ENCODE results near the gene PRDM10. TPM values are rescaled to one million over a fixed set of nuclear protein-coding genes. Genes with fewer than 3 reads are reported as not detected.

Gene PRDM10
- total RNA-seq, 4 donors from 2014 or later, result 11.3 to 22.4 (median 15.5) TPM

- Histone ChIP-seq H3K36me3 (no peaks in the 10 kb centered on the region), H3K9me3 (no peaks in the 10 kb centered on the region), H3K4me3 (no peak overlapping the region), H3K27me3 (no peaks in the 10 kb centered on the region), H3K27ac (no peak overlapping the region), H3K4me1 (peaks cover 0 to 17% (median 2%) of the 10 kb centered on the region in 4 donors)
- TF ChIP-seq, protein P1, sequence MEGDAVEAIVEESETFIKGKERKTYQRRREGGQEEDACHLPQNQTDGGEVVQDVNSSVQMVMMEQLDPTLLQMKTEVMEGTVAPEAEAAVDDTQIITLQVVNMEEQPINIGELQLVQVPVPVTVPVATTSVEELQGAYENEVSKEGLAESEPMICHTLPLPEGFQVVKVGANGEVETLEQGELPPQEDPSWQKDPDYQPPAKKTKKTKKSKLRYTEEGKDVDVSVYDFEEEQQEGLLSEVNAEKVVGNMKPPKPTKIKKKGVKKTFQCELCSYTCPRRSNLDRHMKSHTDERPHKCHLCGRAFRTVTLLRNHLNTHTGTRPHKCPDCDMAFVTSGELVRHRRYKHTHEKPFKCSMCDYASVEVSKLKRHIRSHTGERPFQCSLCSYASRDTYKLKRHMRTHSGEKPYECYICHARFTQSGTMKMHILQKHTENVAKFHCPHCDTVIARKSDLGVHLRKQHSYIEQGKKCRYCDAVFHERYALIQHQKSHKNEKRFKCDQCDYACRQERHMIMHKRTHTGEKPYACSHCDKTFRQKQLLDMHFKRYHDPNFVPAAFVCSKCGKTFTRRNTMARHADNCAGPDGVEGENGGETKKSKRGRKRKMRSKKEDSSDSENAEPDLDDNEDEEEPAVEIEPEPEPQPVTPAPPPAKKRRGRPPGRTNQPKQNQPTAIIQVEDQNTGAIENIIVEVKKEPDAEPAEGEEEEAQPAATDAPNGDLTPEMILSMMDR (IDR thresholded peaks at IDR 0.05), result no peak
- TF ChIP-seq EP300 (IDR thresholded peaks at IDR 0.05; ENCODE audit: low read depth), result no peak
- no peak for TF ChIP-seq POLR2A (IDR thresholded peaks at IDR 0.05)
- TF ChIP-seq POLR2AphosphoS5 (IDR thresholded peaks at IDR 0.05), result no peak
- WGBS, 2 donors (ENCODE audit: low coverage in 1 of 2), result 75 to 88% methylated on average over 1 of the region's 1 CpG
- DNase-seq, result no peak
- in situ Hi-C loops (cut with MboI; ENCODE audit: low pct_ligation_motif_present in 1 of 4, low pct_unique_long_range_greater_than_20kb in 1 of 4, low sequenced_read_pairs in 3 of 4), result no loop called here
- intact Hi-C loops (cut with DNase I; ENCODE audit: low total_unique reads), result no loop called here
Observed at GRCh38 chr11:130049328-130049771, 46.7 kb upstream of the PRDM10 start.

- H3K4me1 ChIP-seq, result peaks cover 0 to 17% (median 2%) of the 10 kb centered on the region in 4 donors
- in situ Hi-C loops (cut with MboI; ENCODE audit: low pct_ligation_motif_present in 1 of 4, low pct_unique_long_range_greater_than_20kb in 1 of 4, low sequenced_read_pairs in 3 of 4) (no loop called here), intact Hi-C loops (cut with DNase I; ENCODE audit: low total_unique reads) (no loop called here)
- DNase-seq, result no peak
- no peaks in the 10 kb centered on the region for H3K27me3 ChIP-seq
- H3K9me3 ChIP-seq, result no peaks in the 10 kb centered on the region
- no peaks in the 10 kb centered on the region for H3K36me3 ChIP-seq
- TF ChIP-seq POLR2A (IDR thresholded peaks at IDR 0.05) (no peak), EP300 (IDR thresholded peaks at IDR 0.05; ENCODE audit: low read depth) (no peak), POLR2AphosphoS5 (IDR thresholded peaks at IDR 0.05) (no peak)
- 44 to 61% methylated on average over 1 of the region's 1 CpG for WGBS, 2 donors (ENCODE audit: low coverage in 1 of 2)
- no peak overlapping the region for H3K27ac ChIP-seq
- H3K4me3 ChIP-seq, result no peak overlapping the region
Observed at GRCh38 chr11:130047141-130047540, 44.5 kb upstream of the PRDM10 start.

- intact Hi-C loops (cut with DNase I; ENCODE audit: low total_unique reads), result no loop called here
- TF ChIP-seq POLR2A (IDR thresholded peaks at IDR 0.05), result no peak
- TF ChIP-seq, protein P1 (IDR thresholded peaks at IDR 0.05), result no peak
- no peak for TF ChIP-seq EP300 (IDR thresholded peaks at IDR 0.05; ENCODE audit: low read depth)
- TF ChIP-seq POLR2AphosphoS5 (IDR thresholded peaks at IDR 0.05), result no peak
- 53 to 76% methylated on average over 4 to 5 of the region's 5 CpGs for WGBS, 2 donors (ENCODE audit: low coverage in 1 of 2)
- Histone ChIP-seq H3K27me3 (no peaks in the 10 kb centered on the region), H3K27ac (no peak overlapping the region), H3K4me3 (no peak overlapping the region), H3K4me1 (no peaks in the 10 kb centered on the region), H3K9me3 (no peaks in the 10 kb centered on the region), H3K36me3 (no peaks in the 10 kb centered on the region)
- no peak for DNase-seq
- in situ Hi-C loops (cut with MboI; ENCODE audit: low pct_ligation_motif_present in 1 of 4, low pct_unique_long_range_greater_than_20kb in 1 of 4, low sequenced_read_pairs in 3 of 4), result no loop called here
Observed at GRCh38 chr11:130043575-130043974, 40.9 kb upstream of the PRDM10 start.

DNA sequence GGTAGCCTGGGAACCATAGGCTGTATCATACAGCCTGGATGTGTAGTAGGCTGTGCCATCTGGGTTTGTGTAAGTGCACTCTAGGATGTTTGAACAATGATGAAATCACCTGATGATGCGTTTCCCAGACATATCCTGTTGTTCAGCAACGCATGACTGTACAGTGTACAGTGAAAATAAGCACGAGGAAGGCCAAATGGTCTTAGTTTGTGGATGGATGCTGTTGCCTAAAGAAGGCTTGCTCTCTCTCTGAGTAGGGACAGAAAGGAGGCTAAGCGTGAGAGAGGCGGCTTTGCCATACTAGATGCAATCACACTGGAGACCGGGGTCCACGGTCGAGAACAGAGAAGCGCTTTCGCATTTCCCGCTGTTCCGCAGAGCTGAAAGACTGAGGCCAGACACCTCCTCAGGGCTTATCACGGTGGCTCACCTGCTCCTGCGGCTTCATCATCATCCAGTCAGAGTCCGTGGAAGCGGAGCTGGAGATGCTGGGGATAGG is 39.5 kb upstream of the PRDM10 start:
- Histone ChIP-seq H3K27me3 (no peaks in the 10 kb centered on the region), H3K4me3 (no peak overlapping the region), H3K36me3 (no peaks in the 10 kb centered on the region), H3K9me3 (no peaks in the 10 kb centered on the region), H3K4me1 (no peaks in the 10 kb centered on the region), H3K27ac (no peak overlapping the region)
- TF ChIP-seq, protein P1 (IDR thresholded peaks at IDR 0.05), result no peak
- TF ChIP-seq EP300 (IDR thresholded peaks at IDR 0.05; ENCODE audit: low read depth) (no peak), POLR2AphosphoS5 (IDR thresholded peaks at IDR 0.05) (no peak), POLR2A (IDR thresholded peaks at IDR 0.05) (no peak)
- 80 to 90% methylated on average over 2 to 16 of the region's 16 CpGs for WGBS, 2 donors (ENCODE audit: low coverage in 1 of 2)
- no peak for DNase-seq
- in situ Hi-C loops (cut with MboI; ENCODE audit: low pct_ligation_motif_present in 1 of 4, low pct_unique_long_range_greater_than_20kb in 1 of 4, low sequenced_read_pairs in 3 of 4) (no loop called here), intact Hi-C loops (cut with DNase I; ENCODE audit: low total_unique reads) (no loop called here)
